ENCODE measurements around the gene ZSCAN26. TPM values are rescaled to one million over a fixed set of nuclear protein-coding genes. Genes with fewer than 3 reads are reported as not detected.

ZSCAN26 gene
- polyA plus RNA-seq, 1 of the 3 experiments (the other 2 are of a cell fraction) = 11.0 TPM

- no peak overlapping the region for H2AFZ ChIP-seq (ENCODE audit: low read depth)
- no peaks in the 10 kb centered on the region for H3K9me2 ChIP-seq
- no peaks in the 10 kb centered on the region for H3K79me2 ChIP-seq (ENCODE audit: insufficient read depth)
- TF ChIP-seq NRF1 (IDR thresholded peaks at IDR 0.05; ENCODE audit: low read depth, low read length) (no peak), RXRA (IDR thresholded peaks at IDR 0.05; ENCODE audit: borderline replicate concordance, low read depth) (no peak), SIN3A (IDR thresholded peaks at IDR 0.05; ENCODE audit: borderline replicate concordance, low read depth, low read length) (no peak), MAX (IDR thresholded peaks at IDR 0.05; ENCODE audit: low read depth) (no peak), GATA2 (CRISPR knock-in tag; IDR thresholded peaks at IDR 0.05) (no peak), IRF3 (IDR thresholded peaks at IDR 0.05; ENCODE audit: low read depth, low read length) (no peak), EZH2phosphoT487 (IDR thresholded peaks at IDR 0.05; ENCODE audit: borderline replicate concordance, low read depth) (no peak), POLR2AphosphoS5 (IDR thresholded peaks at IDR 0.05; ENCODE audit: low read depth, low read length) (no peak), USF2 (IDR thresholded peaks at IDR 0.05; ENCODE audit: borderline replicate concordance, low read depth, low read length) (no peak), SMC3 (IDR thresholded peaks at IDR 0.05; ENCODE audit: low read depth, low read length) (no peak), EP300 (IDR thresholded peaks at IDR 0.05; ENCODE audit: borderline replicate concordance in 1 of 2, low read depth in 1 of 2, low read length in 1 of 2) (no peak), FOXM1 (IDR thresholded peaks at IDR 0.05; ENCODE audit: low read depth) (no peak), RCOR1 (IDR thresholded peaks at IDR 0.05; ENCODE audit: low read length) (no peak), PBX3 (IDR thresholded peaks at IDR 0.05) (no peak), YY1 (IDR thresholded peaks at IDR 0.05; ENCODE audit: low read depth) (no peak)
- H3K9me3 ChIP-seq = peaks cover 4% of the 10 kb centered on the region
- H3F3A ChIP-seq (replicated peaks; ENCODE audit: insufficient read depth) = no peaks in the 10 kb centered on the region
- CTCF ChIA-PET = no interaction called here
- DNase-seq = no peak
- POLR2A ChIA-PET = interaction anchor here (1.1 kb wide), 1 partner anchor 13 kb away, joined by 4 read pairs; the partner anchor contains the start of gene ZSCAN31
- peaks cover 6 to 11% of the 10 kb centered on the region in 2 experiments for H3K36me3 ChIP-seq (replicated peaks in 1 of 2; ENCODE audit: control insufficient read depth in 1 of 2, insufficient read depth in 2 of 2, low read length in 1 of 2)
- H3K9ac ChIP-seq = no peak overlapping the region
- H3K4me2 ChIP-seq = no peak overlapping the region
- H3K27me3 ChIP-seq (ENCODE audit: insufficient read depth) = no peaks in the 10 kb centered on the region
- no peaks in the 10 kb centered on the region for H4K20me1 ChIP-seq (ENCODE audit: insufficient read depth)
- no peaks in the 10 kb centered on the region for H3K4me1 ChIP-seq (ENCODE audit: control insufficient read depth in 1 of 2, insufficient read depth in 2 of 2, low read depth in 1 of 2, low read length in 1 of 2)
- 97% methylated on average over 3 of the region's 3 CpGs for WGBS (ENCODE audit: low lambda C conversion rate)
- no peak overlapping the region for H3K27ac ChIP-seq (ENCODE audit: low read depth in 2 of 2, low read length in 1 of 2)
- H3K4me3 ChIP-seq (ENCODE audit: low read depth in 2 of 2, low read length in 1 of 2) = no peak overlapping the region
Measured at GRCh38 chr6:28322661-28323060, 55.7 kb downstream of the ZSCAN26 start.
